K562 (cell line): Measurements from ENCODE around the gene LY6G6F. TPM values are rescaled to one million over a fixed set of nuclear protein-coding genes. Genes with fewer than 3 reads are reported as not detected.

ENCODE experiments used
- ATF4 ChIP-seq: fragments of 450-650 bp; formaldehyde crosslinking; IDR thresholded peaks from 2 replicates; pipeline ENCODE4 v1.4.0; 2022; ENCODE audit warnings: mild to moderate bottlenecking, moderate library complexity
- CGGBP1 ChIP-seq: fragments of 250-450 bp; sonication (Bioruptor Pico); IDR thresholded peaks from 2 replicates; pipeline ENCODE4 v1.9.0; 2021; ENCODE audit warnings: mild to moderate bottlenecking
- CREB1 ChIP-seq, 2 experiments: sonication (generic) in 1 of 2; formaldehyde crosslinking in 1 of 2; IDR thresholded peaks; 2 replicates each; pipeline versions ENCODE4 v1.6.1 to v1.8.0; 2012 to 2022; ENCODE audit warnings: inconsistent platforms in 1 of 2, mild to moderate bottlenecking in 1 of 2, missing genetic modification reagents in 1 of 2, moderate library complexity in 1 of 2
- CREB3 ChIP-seq: fragments of 450-650 bp; conservative IDR thresholded peaks from 2 replicates; pipeline ENCODE4 v1.6.1; 2016; ENCODE audit warnings: missing genetic modification characterization, low read depth, mild to moderate bottlenecking, missing compliant biosample characterization, moderate library complexity
- CSDE1 ChIP-seq, 2 experiments: fragments of 450-650 bp; IDR thresholded peaks; 2 replicates each; pipeline ENCODE4 v1.6.1; 2016; ENCODE audit warnings: mild to moderate bottlenecking in 1 of 2
- DLX4 ChIP-seq: fragments of 250-450 bp; sonication (Bioruptor Pico); IDR thresholded peaks from 2 replicates; pipeline ENCODE4 v1.6.1; 2021; ENCODE audit warnings: mild to moderate bottlenecking
- E4F1 ChIP-seq: fragments of 250-450 bp; sonication (Bioruptor Pico); IDR thresholded peaks from 2 replicates; pipeline ENCODE4 v1.5.0; 2021; ENCODE audit warnings: mild to moderate bottlenecking, borderline replicate concordance
- KDM1A ChIP-seq, 2 experiments: fragments of 450-650 bp; IDR thresholded peaks; 2 replicates each; pipeline ENCODE4 v1.6.1; 2016; ENCODE audit warnings: mild to moderate bottlenecking in 2 of 2
- MYNN ChIP-seq, 2 experiments: sonication (generic); formaldehyde crosslinking in 1 of 2; IDR thresholded peaks; 2 replicates each; pipeline versions ENCODE4 v1.5.0 to v1.6.1; 2016 to 2020; ENCODE audit warnings: antibody characterized with exemption in 1 of 2, missing genetic modification reagents in 1 of 2
- PHTF2 ChIP-seq: fragments of 250-450 bp; sonication (Bioruptor Pico); IDR thresholded peaks from 2 replicates; pipeline ENCODE4 v1.5.0; 2021; ENCODE audit warnings: mild to moderate bottlenecking
- SRSF1 ChIP-seq: fragments of 200-400 bp; formaldehyde crosslinking; IDR thresholded peaks from 2 replicates; pipeline ENCODE4 v1.6.1; 2017; ENCODE audit warnings: mild to moderate bottlenecking, low read depth, low read length, moderate library complexity
- U2AF1 ChIP-seq: fragments of 200-400 bp; formaldehyde crosslinking; optimal IDR thresholded peaks from 2 replicates; pipeline ENCODE3; 2017; ENCODE audit warnings: mild to moderate bottlenecking, low read depth, low read length, moderate library complexity
- ZNF512 ChIP-seq: IDR thresholded peaks from 2 replicates; pipeline ENCODE4 v1.6.1; 2016; ENCODE audit warnings: missing genetic modification characterization, missing compliant biosample characterization
- ZNF639 ChIP-seq, 2 experiments: fragments of 200-800 bp in 1 of 2; sonication (Bioruptor generic) in 1 of 2; sonication (generic) in 1 of 2; formaldehyde crosslinking in 1 of 2; IDR thresholded peaks in 1 of 2; conservative IDR thresholded peaks in 1 of 2; 2 replicates each; pipeline versions ENCODE4 v1.5.0 to v1.6.1; 2016 to 2020; ENCODE audit warnings: missing compliant biosample characterization in 1 of 2, missing genetic modification characterization in 1 of 2, missing genetic modification reagents in 1 of 2
- ZNF644 ChIP-seq: fragments of 200-800 bp; sonication (Bioruptor generic); IDR thresholded peaks from 2 replicates; pipeline ENCODE4 v1.6.1; 2016; ENCODE audit warnings: low read depth, missing genetic modification characterization, missing compliant biosample characterization
- ZNF76 ChIP-seq: fragments of 250-450 bp; sonication (Bioruptor Pico); IDR thresholded peaks from 2 replicates; pipeline ENCODE4 v1.4.0; 2020; ENCODE audit warnings: mild to moderate bottlenecking, moderate library complexity, borderline replicate concordance
- ZNF77 ChIP-seq: fragments of 250-450 bp; sonication (Bioruptor Pico); IDR thresholded peaks from 2 replicates; pipeline ENCODE4 v1.5.0; 2020
- polyA plus RNA-seq, 8 experiments: library from polyadenylated mRNA; depleted of rRNA in 4 of 8; stranded (reverse) in 5 of 8; unstranded in 3 of 8; fragments of >200 nt; fragmentation: Nextera tagmentation in 2 of 8; fragmentation: Illumina TruSeq in 1 of 8; extraction: Ambion mirVana in 2 of 8; extraction: Trizol in 1 of 8; gene quantifications; 2 replicates each; pipeline versions ENCODE4 v1.2.1 to v1.2.3, GENCODE V29; 2011 to 2014; ENCODE audit warnings: inconsistent platforms in 1 of 8, missing spikeins in 1 of 8
- total RNA-seq, 7 experiments: library from RNA; depleted of rRNA in 6 of 7; stranded (reverse); fragments of >200 nt in 6 of 7; fragmentation: Illumina TruSeq in 2 of 7; extraction: Trizol in 2 of 7; gene quantifications; 2 replicates each; pipeline versions ENCODE4 v1.2.1 to v1.2.3, GENCODE V29; 2011 to 2021; ENCODE audit warnings: low replicate concordance in 1 of 7

The LY6G6F gene
- total and polyA plus RNA-seq, 9 of the 15 experiments (the other 6 are each of a cell fraction or from before 2014, with no cell fraction given): 0.14 to 0.50 (median 0.28) TPM; not detected in 2

- TF ChIP-seq CREB3: no peak
- no peak for TF ChIP-seq PHTF2
- peak; percentile 85; the same call in 1 of the 2 replicates for TF ChIP-seq CGGBP1 (CRISPR knock-in tag)
- no peak for TF ChIP-seq E4F1 (CRISPR knock-in tag)
- 0 out of 2 replicates have a peak, but pooled peaks have one; percentile 14 for TF ChIP-seq ZNF76 (CRISPR knock-in tag)
- no peak for TF ChIP-seq ZNF639 (CRISPR knock-in tag; conservative IDR thresholded peaks at IDR 0.05 in 1 of 2, IDR thresholded peaks at IDR 0.05 in 1 of 2)
- TF ChIP-seq ZNF512 (tag): no peak
- TF ChIP-seq KDM1A (IDR thresholded peaks at IDR 0.05): no peak
- TF ChIP-seq ATF4 (CRISPR knock-in tag): no peak
- no peak for TF ChIP-seq ZNF644
- TF ChIP-seq ZNF77 (CRISPR knock-in tag): no peak
- no peak for TF ChIP-seq DLX4 (CRISPR knock-in tag)
- TF ChIP-seq U2AF1: no peak
- TF ChIP-seq SRSF1: no peak
- TF ChIP-seq MYNN (IDR thresholded peaks at IDR 0.05): no peak
- TF ChIP-seq MYNN (CRISPR knock-in tag; IDR thresholded peaks at IDR 0.05): no peak
- TF ChIP-seq CREB1 (IDR thresholded peaks at IDR 0.05): peak; percentile 33; the same call in 1 of the 2 replicates
- TF ChIP-seq CREB1 (CRISPR knock-in tag; IDR thresholded peaks at IDR 0.05): no peak
- no peak for TF ChIP-seq CSDE1 (IDR thresholded peaks at IDR 0.05)
Measured at GRCh38 chr6:31729515-31729978, 22.9 kb downstream of the LY6G6F start (continued).
